HG02571 (cell line): Measurements from ENCODE around the gene TBCCD1.

Experiments
- ATAC-seq: cut with Tn5 transposase; IDR thresholded peaks from one replicate; pipeline ENCODE4 v1.9.1; 2021; ENCODE audit warnings: mild to moderate bottlenecking, moderate library complexity; ENCODE audit not compliant: unreplicated experiment

The TBCCD1 gene

GRCh38 chr3:186567072-186567921 lies at the start of gene TBCCD1:
TBCCD1 (minus strand) TSS chr3:186567339; CDS start chr3:186564329, 3,010 bp downstream.
- ATAC-seq, result peak; percentile 39

GRCh38 chr3:186616299-186616617 lies 49.1 kb upstream of the TBCCD1 start:
- no peak for ATAC-seq

DNA sequence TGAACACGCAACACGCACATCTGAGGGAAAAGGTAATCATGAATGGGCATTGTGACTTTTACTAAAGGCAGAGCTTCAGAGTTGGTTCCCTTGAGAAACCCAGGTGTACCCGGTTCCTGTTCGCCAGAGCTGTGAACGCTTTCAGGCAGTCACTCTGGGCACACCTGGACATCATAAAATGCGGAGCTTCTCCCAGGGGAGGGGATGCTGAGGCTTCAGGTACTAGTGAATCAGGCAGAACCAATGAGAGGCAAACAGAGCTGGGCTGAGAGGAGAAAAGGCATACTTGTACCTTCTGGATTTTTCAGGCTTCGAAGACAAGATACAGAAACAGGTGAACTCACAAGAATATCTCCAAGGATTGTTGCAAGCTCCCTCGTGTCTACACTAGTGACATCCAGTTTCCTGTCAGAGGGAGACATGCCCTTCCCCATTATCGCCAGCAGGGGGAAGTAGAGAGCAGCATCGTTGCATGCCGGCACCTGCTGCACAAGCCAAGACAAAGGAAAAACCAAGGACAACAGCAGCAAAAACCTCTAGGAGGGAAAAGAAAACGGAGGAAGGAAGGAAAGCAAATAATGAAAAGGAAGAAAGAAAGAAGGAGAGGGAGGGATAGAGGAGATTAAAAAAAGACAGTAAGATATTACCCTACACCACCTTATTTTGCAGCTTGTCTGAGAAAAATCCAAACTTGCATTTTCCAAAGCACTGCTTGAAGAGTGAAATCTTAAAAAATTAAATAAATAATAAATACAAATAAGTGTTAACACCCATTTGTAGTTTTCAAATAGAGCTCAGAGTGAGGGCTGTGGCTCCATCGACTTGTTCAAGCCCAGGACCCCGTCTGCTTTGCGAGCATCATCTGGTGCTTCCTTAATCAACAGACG lies 47.7 kb upstream of the TBCCD1 start:
- peak; percentile 57 for ATAC-seq

DNA sequence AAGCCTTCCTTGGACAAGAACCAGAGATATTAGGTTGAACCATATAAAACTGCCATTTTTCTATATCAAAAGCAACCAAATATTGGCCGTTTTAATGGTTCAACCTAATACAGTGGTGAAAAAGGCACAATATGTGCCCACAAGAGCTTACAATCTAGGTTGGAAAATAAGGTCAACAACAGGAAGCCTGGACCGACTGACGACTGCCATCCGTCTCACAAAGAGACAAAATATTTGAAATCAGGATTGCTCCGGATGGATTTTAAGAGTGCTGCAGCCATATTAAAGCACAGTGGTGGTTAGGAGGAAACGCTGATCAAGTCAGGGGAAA lies 47.1 kb upstream of the TBCCD1 start:
- ATAC-seq, result no peak

- no peak for ATAC-seq
Observed at GRCh38 chr3:186613637-186614265, 46.6 kb upstream of the TBCCD1 start.

DNA sequence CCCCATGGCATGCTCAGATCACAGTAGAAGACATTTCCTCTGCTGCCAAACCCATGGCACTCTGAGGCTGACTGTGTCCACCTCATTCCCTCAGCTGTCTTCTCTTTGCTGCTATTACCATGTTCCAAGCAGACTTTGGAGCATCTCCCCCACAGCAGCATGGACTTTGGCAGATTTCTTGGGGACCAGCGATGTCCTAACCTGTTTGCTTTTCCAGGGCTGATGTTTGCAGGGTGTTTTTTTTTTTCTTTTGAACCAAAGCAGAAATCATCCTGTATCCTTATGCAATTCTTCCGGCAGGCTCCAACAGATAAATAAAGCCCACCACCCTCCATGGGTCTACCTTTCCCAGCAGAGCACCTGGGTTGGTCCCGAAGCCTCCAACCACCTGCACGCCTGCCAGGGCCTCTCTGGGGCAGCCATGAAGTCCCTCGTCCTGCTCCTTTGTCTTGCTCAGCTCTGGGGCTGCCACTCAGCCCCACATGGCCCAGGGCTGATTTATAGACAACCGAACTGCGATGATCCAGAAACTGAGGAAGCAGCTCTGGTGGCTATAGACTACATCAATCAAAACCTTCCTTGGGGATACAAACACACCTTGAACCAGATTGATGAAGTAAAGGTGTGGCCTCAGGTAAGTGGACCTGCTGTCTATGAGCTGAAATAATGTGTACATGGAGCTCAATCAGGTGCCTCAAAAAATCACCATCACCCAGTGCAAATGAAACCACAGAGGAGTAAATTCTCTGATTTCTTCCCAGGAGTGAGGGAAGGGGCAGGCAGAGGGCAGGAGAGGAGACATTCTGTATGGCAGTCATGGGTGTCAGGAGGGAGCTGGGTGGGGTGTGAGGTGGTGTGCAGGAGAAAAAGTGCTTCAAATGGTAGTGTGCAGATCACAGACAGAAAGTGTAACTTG lies 45.8 kb upstream of the TBCCD1 start, which contains the start of gene AHSG:
Gene AHSG (plus strand): TSS at position 340 of the 916 bp plus-strand sequence. CDS start 82 bp downstream, at position 422.
- ATAC-seq, result no peak

DNA sequence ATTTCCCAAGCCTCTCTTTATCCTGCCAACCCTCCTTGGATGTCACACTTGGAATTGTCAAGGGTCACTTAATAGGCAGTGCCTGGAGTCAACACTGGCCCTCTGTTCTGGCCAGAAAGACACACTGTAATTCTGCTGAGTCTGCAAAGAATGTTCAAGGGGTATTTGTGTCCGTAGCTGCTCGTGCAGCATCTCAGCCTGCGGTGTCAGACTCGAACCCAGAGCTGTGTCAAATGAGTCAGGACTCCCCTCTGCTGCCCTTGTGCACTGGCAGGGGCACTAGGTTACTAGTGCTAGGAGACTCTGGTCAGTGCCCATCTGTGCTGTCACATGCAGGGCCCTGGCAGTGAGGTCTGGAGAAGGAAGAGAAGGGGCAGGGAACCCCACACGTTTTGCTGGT lies 44.9 kb upstream of the TBCCD1 start:
- ATAC-seq, result no peak

- no peak for ATAC-seq
Observed at GRCh38 chr3:186609247-186609868, 42.2 kb upstream of the TBCCD1 start.

DNA sequence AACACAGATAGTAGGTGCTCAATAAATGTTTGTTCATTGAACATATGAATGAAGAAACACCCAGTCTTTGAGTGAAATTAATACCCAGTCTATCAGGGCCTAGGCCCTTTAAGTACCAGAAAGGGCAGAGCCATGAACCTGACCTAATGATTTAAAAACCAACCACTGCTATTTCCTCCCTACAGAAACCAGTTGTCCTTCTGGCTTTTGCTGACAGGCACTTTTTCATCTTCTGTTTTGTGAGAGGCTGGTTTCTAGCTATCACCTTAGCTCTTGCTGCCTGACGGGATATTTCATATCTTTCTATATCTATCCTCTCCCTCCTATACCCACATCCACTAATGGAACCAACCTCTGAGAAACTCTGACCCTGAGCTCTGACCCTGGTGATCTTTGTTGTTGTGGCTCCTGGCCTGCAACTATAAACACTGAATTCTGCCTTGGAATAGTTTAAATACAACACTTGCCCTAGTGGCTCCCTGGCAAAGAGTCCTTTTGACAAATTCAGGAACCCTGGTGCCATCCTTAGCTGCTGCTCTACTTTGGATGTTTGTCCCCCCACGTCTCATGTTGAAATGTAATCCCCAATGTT lies 41.6 kb upstream of the TBCCD1 start:
- ATAC-seq, result no peak

GRCh38 chr3:186605561-186606545 lies 38.7 kb upstream of the TBCCD1 start:
- no peak for ATAC-seq

DNA sequence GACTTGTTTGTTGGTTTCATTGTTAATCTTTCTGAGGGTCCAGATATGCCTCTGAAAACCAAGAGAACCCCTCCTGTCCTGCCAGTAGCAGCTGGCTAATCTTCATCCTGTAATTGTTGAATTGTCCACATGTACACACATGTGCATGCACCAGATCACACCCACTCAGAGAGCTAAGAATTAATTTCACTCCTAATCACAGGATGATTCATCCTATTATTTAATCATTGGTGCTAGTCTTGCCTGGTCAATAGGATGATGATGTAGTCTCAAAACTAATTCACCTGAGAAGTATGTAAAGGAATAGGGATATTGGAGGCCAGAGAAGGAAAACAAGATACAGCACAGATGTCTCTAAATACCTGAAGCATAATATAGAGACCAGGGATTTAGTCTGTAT lies 37.9 kb upstream of the TBCCD1 start:
- no peak for ATAC-seq

DNA sequence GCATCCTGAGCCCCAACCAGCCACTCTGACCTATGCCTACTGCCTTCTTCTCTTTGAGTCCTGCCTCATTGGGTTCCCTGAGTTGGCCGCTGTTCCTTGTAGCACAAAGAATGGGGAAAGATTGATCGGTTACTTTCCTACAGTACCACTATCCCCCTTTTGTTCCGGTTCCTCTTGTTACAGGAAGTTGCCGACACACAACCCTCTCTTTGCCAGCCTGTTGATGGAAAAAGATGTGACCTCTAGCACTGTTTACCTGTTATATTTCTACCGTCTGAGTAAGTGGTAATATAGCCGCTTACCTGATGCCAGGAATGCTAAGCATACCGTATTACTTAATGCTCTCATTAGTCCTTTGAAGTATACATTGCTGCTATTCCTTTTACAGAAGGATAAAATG lies 36.0 kb upstream of the TBCCD1 start:
- ATAC-seq, result no peak

GRCh38 chr3:186600896-186601295 lies 33.8 kb upstream of the TBCCD1 start:
- ATAC-seq, result no peak

GRCh38 chr3:186599785-186600166 lies 32.6 kb upstream of the TBCCD1 start:
- ATAC-seq, result no peak

DNA sequence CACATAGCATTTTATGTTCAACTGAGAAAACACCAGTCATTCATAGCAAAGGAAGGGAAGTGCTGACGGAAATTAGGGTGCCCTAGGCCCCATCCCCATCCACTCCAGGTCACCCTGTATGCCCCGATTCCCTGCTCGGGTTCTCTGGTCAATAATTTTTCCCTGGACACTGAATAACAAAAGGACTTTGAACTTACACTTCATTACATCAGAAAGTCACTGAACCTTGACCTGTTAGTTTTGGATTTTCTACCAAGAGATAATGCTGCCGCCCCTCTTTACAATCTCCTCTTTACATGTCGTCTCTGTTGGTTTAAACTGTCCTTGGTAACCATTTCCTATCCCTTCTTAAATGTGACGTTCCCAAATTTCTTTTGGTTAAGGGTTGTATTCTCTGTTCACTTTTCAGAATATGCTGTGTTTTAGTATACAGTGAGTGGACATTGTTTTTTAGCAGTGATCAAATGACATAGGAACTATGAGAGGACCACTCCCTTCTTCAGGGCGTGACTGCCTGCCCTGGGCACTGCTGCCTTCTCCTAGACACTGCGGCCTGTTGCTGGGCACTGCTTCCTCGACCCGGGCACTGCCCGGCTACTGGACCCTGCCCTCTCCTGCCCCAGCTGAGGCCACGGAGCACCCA lies 32.1 kb upstream of the TBCCD1 start:
- ATAC-seq, result no peak

GRCh38 chr3:186598794-186599141 lies 31.6 kb upstream of the TBCCD1 start:
- no peak for ATAC-seq

DNA sequence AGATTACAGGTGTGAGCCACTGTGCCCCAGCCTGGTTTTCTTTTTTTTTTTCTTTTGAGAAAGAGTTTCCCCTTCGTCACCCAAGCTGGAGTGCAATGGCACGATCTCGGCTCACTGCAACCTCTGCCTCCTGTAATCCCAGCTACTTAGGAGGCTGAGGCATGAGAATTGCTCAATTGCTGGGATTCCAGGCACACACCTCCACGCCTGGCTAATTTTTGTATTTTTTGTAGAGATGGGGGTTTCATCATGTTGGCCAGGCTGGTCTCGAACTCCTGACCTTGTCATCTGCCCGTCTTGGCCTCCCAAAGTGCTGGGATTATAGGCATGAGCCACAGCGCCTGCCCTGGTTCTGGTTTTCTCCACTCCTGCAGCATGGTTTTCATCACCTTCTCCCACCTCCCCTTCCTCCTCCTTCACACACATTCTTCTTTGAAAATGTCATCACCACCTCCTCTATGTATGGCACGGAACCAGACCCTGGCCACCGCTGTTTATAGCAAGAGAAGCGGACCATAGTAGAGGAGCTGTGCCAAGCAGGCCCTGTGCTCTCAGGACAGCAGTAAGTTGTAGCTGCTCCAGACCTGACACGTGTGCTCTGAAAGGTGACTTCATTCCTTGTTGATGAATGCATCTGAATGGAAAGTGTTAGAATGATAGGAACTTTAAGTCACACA lies 31.1 kb upstream of the TBCCD1 start:
- ATAC-seq, result no peak
